WTC11 (cell line): Measurements from ENCODE around the gene CD4. TPM values are rescaled to one million over a fixed set of nuclear protein-coding genes. Genes with fewer than 3 reads are reported as not detected.

ENCODE experiments used
- ATAC-seq: fragments of 200-7000 bp; cut with Tn5 transposase; 2 replicates; pipeline ENCODE4 v1.10.0; 2021; ENCODE audit warnings: mild to moderate bottlenecking, moderate library complexity
- CTCF ChIA-PET: fragments of 300-600 bp; sonication (Branson Sonifier 250); formaldehyde crosslinking; loops from one replicate; lab custom pipeline; 2021; ENCODE audit warnings: antibody characterized with exemption; lab: Charles Lee
- POLR2A ChIA-PET: fragments of 350-600 bp; sonication (Branson Sonifier 250); formaldehyde crosslinking; loops from one replicate; lab custom pipeline; 2021; ENCODE audit warnings: antibody characterized with exemption; lab: Charles Lee
- DNase-seq: peaks from one replicate; pipeline ENCODE4 v3.0.0; 2021; ENCODE audit warnings: low spot score
- H3K27ac Mint-ChIP-seq: 2 replicates; pipeline ENCODE4 v1.8.0; 2021; ENCODE audit warnings: mixed read lengths
- H3K27me3 Mint-ChIP-seq: 2 replicates; pipeline ENCODE4 v1.8.0; 2021; ENCODE audit warnings: low read depth, mild to moderate bottlenecking, moderate library complexity, mixed read lengths
- H3K36me3 Mint-ChIP-seq: 2 replicates; pipeline ENCODE4 v1.8.0; 2021; ENCODE audit warnings: mixed read lengths
- H3K4me1 Mint-ChIP-seq: 2 replicates; pipeline ENCODE4 v1.8.0; 2022; ENCODE audit warnings: mixed read lengths
- H3K4me3 Mint-ChIP-seq: 2 replicates; pipeline ENCODE4 v1.8.0; 2021; ENCODE audit warnings: mild to moderate bottlenecking, moderate library complexity, mixed read lengths
- H3K9me3 Mint-ChIP-seq: 2 replicates; pipeline ENCODE4 v1.8.0; 2021; ENCODE audit warnings: mixed read lengths
- ATF1 ChIP-seq: sonication (generic); formaldehyde crosslinking; IDR thresholded peaks from 2 replicates; pipeline ENCODE4 v1.8.1; 2023; ENCODE audit warnings: mild to moderate bottlenecking, moderate library complexity, missing genetic modification reagents
- ATF3 ChIP-seq: sonication (generic); formaldehyde crosslinking; conservative IDR thresholded peaks from 2 replicates; pipeline ENCODE4 v1.8.1; 2022; ENCODE audit warnings: mild to moderate bottlenecking, missing genetic modification reagents
- GRHL2 ChIP-seq: fragments of 250-450 bp; sonication (Bioruptor Pico); IDR thresholded peaks from 2 replicates; pipeline ENCODE4 v1.8.0; 2022; ENCODE audit warnings: mild to moderate bottlenecking, moderate library complexity; ENCODE audit not compliant: insufficient replicate concordance, severe bottlenecking
- IRF1 ChIP-seq: sonication (generic); formaldehyde crosslinking; IDR thresholded peaks from 2 replicates; pipeline ENCODE4 v1.8.0; 2023; ENCODE audit warnings: missing genetic modification reagents
- JAZF1 ChIP-seq: fragments of 250-450 bp; sonication (Bioruptor Pico); IDR thresholded peaks from 2 replicates; pipeline ENCODE4 v1.9.0; 2021; ENCODE audit warnings: moderate library complexity, mild to moderate bottlenecking, inconsistent platforms
- JUN ChIP-seq: sonication (generic); formaldehyde crosslinking; IDR thresholded peaks from 2 replicates; pipeline ENCODE4 v1.8.0; 2023; ENCODE audit warnings: mild to moderate bottlenecking, missing genetic modification reagents
- MXD4 ChIP-seq: fragments of 250-450 bp; sonication (Bioruptor Pico); IDR thresholded peaks from 2 replicates; pipeline ENCODE4 v1.8.0; 2021; ENCODE audit warnings: mild to moderate bottlenecking, moderate library complexity, borderline replicate concordance
- NR1H2 ChIP-seq: sonication (generic); formaldehyde crosslinking; IDR thresholded peaks from 2 replicates; pipeline ENCODE4 v1.9.0; 2021; ENCODE audit warnings: mild to moderate bottlenecking, moderate library complexity, missing genetic modification reagents
- NR3C1 ChIP-seq: sonication (generic); formaldehyde crosslinking; conservative IDR thresholded peaks from 2 replicates; pipeline ENCODE4 v1.8.1; 2023; ENCODE audit warnings: low read depth, mild to moderate bottlenecking, missing genetic modification reagents
- RELA ChIP-seq: sonication (generic); formaldehyde crosslinking; IDR thresholded peaks from 2 replicates; pipeline ENCODE4 v1.8.1; 2022; ENCODE audit warnings: missing genetic modification reagents, mild to moderate bottlenecking, borderline replicate concordance
- SMAD4 ChIP-seq: sonication (generic); formaldehyde crosslinking; IDR thresholded peaks from 2 replicates; pipeline ENCODE4 v1.8.0; 2022; ENCODE audit warnings: mild to moderate bottlenecking, missing genetic modification reagents
- SOX15 ChIP-seq: fragments of 250-450 bp; sonication (Bioruptor Pico); IDR thresholded peaks from 2 replicates; pipeline ENCODE4 v1.9.0; 2021; ENCODE audit warnings: mild to moderate bottlenecking
- ZBTB21 ChIP-seq: sonication (generic); formaldehyde crosslinking; IDR thresholded peaks from 2 replicates; pipeline ENCODE4 v1.8.1; 2023; ENCODE audit warnings: mild to moderate bottlenecking, missing genetic modification reagents, borderline replicate concordance
- ZNF416 ChIP-seq: fragments of 250-450 bp; sonication (Bioruptor Pico); IDR thresholded peaks from 2 replicates; pipeline ENCODE4 v1.9.0; 2021; ENCODE audit warnings: mild to moderate bottlenecking, inconsistent platforms
- ZNF532 ChIP-seq: fragments of 250-450 bp; sonication (Bioruptor Pico); IDR thresholded peaks from 2 replicates; pipeline ENCODE4 v1.9.0; 2021; ENCODE audit warnings: mild to moderate bottlenecking, borderline replicate concordance
- ZSCAN18 ChIP-seq: fragments of 250-450 bp; sonication (Bioruptor Pico); IDR thresholded peaks from 2 replicates; pipeline ENCODE4 v2.1.2; 2022; ENCODE audit warnings: mild to moderate bottlenecking, moderate library complexity
- total RNA-seq: library from RNA; stranded (reverse); gene quantifications from 3 replicates; pipeline ENCODE4 v1.2.3, GENCODE V29; 2021

The CD4 gene
- total RNA-seq, 1 experiment from 2014 or later, result 2.5 TPM

GRCh38 chr12:6852651-6853354 lies 63.5 kb downstream of the CD4 start:
- ATAC-seq, result no peak
- Mint-ChIP-seq H3K36me3 (peaks cover 35% of the 10 kb centered on the region), H3K27ac (peak overlapping the region; percentile 94), H3K27me3 (no peaks in the 10 kb centered on the region), H3K4me3 (peak overlapping the region; percentile 95), H3K4me1 (peaks cover 19% of the 10 kb centered on the region)
- no peak for TF ChIP-seq SOX15 (CRISPR knock-in tag)
- TF ChIP-seq, all 79 proteins: peak for 0
- H3K9me3 Mint-ChIP-seq, result no peaks in the 10 kb centered on the region
- CTCF ChIA-PET, result interaction anchor here (0.6 to 6.0 kb wide), 21 partner anchors 11 to 283 kb away, joined by 3 to 181 read pairs (median 10); partner anchors contain the start of genes C12orf57, C1RL, COPS7A and GNB3
- DNase-seq, result peak; percentile 53
- POLR2A ChIA-PET, result interaction anchor here (0.6 to 3.0 kb wide), 14 partner anchors 9 to 319 kb away, joined by 3 to 33 read pairs (median 8); partner anchors contain the start of genes C12orf57, CD4, GAPDH and MLF2

GRCh38 chr12:6853626-6854025 lies 64.3 kb downstream of the CD4 start:
- no peaks in the 10 kb centered on the region for H3K27me3 Mint-ChIP-seq
- H3K27ac Mint-ChIP-seq, result peak overlapping the region; percentile 38
- CTCF ChIA-PET, result interaction anchor here (0.6 to 6.0 kb wide), 7 partner anchors 12 to 169 kb away, joined by 3 to 181 read pairs (median 27); partner anchors contain the start of genes GNB3, PTMS, SPSB2 and TPI1
- ATAC-seq, result no peak
- POLR2A ChIA-PET, result interaction anchor here (0.6 to 3.0 kb wide), 5 partner anchors 14 to 90 kb away, joined by 3 to 33 read pairs (median 14); partner anchors contain the start of genes C12orf57, RNU7-1, SPSB2 and TPI1
- H3K9me3 Mint-ChIP-seq, result no peaks in the 10 kb centered on the region
- peaks cover 19% of the 10 kb centered on the region for H3K4me1 Mint-ChIP-seq
- peak overlapping the region; percentile 95 for H3K4me3 Mint-ChIP-seq
- TF ChIP-seq IRF1 (CRISPR knock-in tag) (no peak), ZNF416 (CRISPR knock-in tag) (no peak), ATF1 (no peak), MXD4 (no peak), NR1H2 (CRISPR knock-in tag) (no peak), NR3C1 (CRISPR knock-in tag) (no peak), JUN (CRISPR knock-in tag) (no peak), GRHL2 (CRISPR knock-in tag) (no peak), ZNF532 (CRISPR knock-in tag) (no peak), SMAD4 (CRISPR knock-in tag) (no peak), ATF3 (CRISPR knock-in tag) (no peak), ZBTB21 (CRISPR knock-in tag) (no peak), ZSCAN18 (no peak), RELA (CRISPR knock-in tag) (no peak), JAZF1 (CRISPR knock-in tag) (no peak)
- DNase-seq, result no peak
- peaks cover 38% of the 10 kb centered on the region for H3K36me3 Mint-ChIP-seq
